Fibroblast of mammary gland (primary cell): ENCODE results near the gene LURAP1L.

ENCODE experiments used
- DNase-seq: peaks from one replicate; pipeline ENCODE4 v3.0.0-alpha.2; 2010; ENCODE audit warnings: low read depth
- H3K4me3 ChIP-seq: 2 replicates; pipeline ENCODE4 v1.5.1; 2011; ENCODE audit warnings: low read depth, mild to moderate bottlenecking, low read length, moderate library complexity; ENCODE audit not compliant: control insufficient read depth
- TF ChIP-seq, protein P1 (sequence below): conservative IDR thresholded peaks from 2 replicates; pipeline ENCODE4 v1.5.1; 2011; ENCODE audit warnings: low read depth, low read length, inconsistent platforms; ENCODE audit not compliant: control insufficient read depth, insufficient read depth

LURAP1L gene

DNA sequence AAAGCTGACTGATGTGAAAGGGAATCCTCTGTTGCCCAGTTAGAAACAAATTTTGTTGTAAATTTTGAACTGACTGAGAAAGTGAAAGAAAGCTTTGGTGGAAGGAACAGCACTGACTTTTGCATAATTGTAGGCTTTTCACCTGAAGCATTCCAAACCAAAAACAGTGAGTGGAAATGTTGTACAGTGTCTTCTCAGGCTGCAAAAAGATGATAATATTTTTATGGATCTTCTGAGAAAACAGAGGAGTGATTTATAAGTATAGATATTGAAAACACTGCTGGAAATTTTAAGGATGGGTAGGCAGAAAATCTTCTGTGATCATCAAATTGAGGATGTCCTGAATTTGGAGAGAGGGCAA lies 40.0 kb downstream of the LURAP1L start:
- TF ChIP-seq, protein P1, sequence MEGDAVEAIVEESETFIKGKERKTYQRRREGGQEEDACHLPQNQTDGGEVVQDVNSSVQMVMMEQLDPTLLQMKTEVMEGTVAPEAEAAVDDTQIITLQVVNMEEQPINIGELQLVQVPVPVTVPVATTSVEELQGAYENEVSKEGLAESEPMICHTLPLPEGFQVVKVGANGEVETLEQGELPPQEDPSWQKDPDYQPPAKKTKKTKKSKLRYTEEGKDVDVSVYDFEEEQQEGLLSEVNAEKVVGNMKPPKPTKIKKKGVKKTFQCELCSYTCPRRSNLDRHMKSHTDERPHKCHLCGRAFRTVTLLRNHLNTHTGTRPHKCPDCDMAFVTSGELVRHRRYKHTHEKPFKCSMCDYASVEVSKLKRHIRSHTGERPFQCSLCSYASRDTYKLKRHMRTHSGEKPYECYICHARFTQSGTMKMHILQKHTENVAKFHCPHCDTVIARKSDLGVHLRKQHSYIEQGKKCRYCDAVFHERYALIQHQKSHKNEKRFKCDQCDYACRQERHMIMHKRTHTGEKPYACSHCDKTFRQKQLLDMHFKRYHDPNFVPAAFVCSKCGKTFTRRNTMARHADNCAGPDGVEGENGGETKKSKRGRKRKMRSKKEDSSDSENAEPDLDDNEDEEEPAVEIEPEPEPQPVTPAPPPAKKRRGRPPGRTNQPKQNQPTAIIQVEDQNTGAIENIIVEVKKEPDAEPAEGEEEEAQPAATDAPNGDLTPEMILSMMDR, result no peak
- H3K4me3 ChIP-seq, result no peak overlapping the region

DNA sequence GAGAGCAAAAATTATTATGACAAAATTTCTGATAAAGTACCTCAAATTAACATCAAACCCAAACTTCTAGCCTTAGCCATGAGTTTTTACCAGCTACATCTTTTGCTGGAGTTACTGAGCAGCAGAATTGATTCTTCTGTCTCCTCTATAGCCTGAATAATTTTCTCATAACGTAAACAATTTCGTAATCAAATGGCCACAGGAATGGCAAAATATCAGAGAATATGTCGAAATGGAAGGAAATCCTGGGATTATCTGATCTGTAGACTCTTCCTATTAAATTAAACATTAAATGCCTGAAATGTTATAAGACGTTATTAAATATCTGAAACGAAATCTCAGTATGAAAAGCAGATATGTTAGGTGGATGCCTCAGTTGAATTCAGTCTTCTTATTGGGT lies 41.1 kb downstream of the LURAP1L start:
- TF ChIP-seq, protein P1, result no peak
- H3K4me3 ChIP-seq, result no peak overlapping the region
- DNase-seq, result peak; percentile 66

More for the DNA sequence above, 40.0 kb downstream of the LURAP1L start:
- DNase-seq, result no peak

DNA sequence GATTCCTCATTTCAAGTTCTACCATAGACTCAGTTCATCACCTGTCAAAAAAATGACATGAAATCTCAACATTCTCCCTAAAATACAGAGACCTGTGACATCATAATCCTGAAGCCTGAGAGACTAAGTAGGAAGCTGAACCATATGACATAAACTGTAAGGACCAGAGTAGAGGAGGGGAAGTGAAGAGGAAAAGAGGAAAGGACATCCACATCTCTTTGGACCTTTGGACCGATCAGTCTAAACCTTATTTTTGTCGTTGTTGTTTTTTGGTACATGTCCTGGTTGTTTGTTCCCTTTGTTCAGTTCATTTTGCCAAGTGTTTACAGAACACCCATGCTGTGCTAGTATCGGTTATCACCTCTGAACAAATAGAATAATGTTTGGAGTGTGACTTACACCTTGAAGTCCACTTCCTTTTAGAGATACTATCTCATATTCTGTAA lies 41.9 kb downstream of the LURAP1L start:
- no peak overlapping the region for H3K4me3 ChIP-seq
- no peak for DNase-seq
- TF ChIP-seq, protein P1, result no peak

DNA sequence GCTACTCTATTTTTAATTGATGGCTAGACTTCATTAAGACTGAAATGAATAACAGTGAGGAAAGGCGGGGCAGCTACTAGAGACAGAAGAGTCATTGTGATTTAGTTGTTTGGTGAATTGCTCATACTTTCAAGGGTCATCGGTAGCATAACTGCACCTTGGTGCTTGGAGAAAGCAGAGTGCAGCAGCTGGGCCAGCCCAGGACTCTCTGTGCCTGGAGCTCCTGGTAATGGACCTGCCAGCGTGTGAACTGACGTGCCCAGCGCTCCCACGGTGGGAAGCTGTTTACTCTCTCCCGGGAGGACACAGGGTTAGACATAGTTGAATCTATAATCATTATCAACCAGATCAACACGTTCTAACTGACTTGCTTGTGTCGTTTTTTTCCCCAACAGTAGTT lies 42.9 kb downstream of the LURAP1L start:
- TF ChIP-seq, protein P1, result no peak
- peak; percentile 79 for DNase-seq
- no peak overlapping the region for H3K4me3 ChIP-seq

DNA sequence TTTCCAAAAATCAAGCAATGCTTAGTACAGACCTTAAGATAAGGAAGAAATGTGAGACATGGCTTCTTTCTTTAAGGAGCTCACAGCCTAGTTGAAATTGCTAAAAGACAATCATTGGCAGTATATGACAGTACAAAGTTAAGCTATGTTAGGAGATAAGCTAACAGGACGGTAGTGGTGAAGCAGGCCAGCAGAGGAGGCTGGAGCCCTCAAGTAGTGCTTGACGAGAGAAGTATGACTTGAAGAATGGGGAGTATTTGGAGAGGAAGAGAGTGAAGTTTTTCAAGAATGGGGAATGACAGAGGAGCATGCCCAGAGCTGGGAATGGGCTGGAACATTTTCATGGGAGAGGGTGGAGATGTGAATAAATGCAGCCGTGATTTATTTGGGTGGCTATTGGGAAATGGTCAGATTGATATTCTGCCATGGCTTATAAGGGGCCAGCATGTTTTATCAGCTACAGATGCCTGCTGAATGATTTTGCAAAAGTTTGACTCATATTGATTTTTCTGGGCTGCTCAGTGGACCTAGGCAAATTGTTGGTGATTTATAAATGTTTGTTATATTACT lies 43.7 kb downstream of the LURAP1L start:
- DNase-seq, result peak; percentile 90

DNA sequence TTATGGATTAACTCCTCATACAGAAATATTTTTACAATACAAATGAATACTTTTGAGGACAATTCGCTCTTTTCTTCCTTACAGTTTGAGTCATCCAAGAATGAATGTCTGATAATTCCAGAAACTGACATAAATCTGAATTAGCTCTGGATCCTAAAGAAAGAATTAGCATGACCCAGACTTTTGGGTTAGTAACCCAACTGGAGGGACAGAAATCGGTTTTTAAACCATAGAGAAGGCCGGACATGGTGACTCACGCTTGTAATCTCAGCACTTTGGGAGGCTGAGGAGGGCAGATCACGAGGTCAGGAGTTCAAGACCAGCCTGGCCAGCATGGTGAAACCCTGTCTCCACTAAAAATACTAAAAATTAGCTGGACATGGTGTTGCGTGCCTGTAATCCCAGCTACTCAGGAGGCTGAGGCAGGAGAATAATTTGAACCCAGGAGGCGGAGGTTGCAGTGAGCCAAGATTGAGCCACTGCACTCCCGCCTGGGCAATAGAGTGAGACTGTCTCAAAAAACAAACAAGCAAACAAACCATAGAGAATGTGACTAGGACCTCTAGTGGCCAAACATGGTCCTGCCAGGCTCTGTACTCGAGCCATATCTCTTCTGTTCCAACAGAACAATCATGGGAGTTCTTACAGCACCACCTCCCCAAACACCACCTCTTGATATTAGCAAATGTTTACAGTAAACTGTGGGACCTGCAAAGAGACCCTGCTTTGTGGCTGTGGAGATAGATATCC lies 44.8 kb downstream of the LURAP1L start:
- peak; percentile 69 for DNase-seq
- no peak overlapping the region for H3K4me3 ChIP-seq

More for the DNA sequence above, 43.7 kb downstream of the LURAP1L start:
- TF ChIP-seq, protein P1, result peak; percentile 21
- H3K4me3 ChIP-seq, result no peak overlapping the region

More for the DNA sequence above, 44.8 kb downstream of the LURAP1L start:
- TF ChIP-seq, protein P1, result peak; percentile 52
